ENCODE results near the gene RTEL1. TPM values are rescaled to one million over a fixed set of nuclear protein-coding genes. Genes with fewer than 3 reads are reported as not detected.

RTEL1 gene
- total and polyA plus RNA-seq, 3 experiments from 2014 or later: 5.7 to 54.5 (median 52.3) TPM

DNA sequence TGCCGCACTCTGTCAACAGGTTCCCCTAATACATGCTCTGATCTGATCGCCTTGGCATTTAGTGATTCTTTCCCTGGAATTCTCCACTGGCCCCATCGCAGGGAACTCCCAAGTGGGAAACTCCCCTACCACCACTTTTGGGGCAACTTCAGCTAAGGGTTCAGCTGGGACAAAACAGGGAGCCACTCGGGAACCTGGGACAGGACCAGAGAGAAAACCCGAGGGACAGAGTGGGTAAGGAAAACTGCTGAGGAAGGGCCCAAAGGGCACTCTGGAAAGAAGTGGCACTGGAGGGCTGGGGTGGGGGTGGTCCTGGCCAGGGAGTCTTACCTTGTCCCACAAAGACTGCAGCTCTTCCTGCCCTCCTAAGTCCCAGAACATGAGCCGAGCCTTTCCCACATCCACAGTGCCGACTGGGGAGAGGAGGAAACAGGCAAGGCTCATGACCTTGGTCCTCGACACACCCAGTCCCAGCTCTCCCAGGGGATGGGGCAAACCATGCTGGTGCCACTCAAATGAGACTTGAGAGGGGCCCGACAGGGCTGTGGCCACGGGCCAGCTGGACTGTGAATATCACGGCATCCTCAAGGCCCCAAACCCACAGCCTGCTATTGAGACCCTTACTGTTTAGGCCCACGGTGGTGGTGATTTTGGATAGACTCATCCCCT, 48.0 kb downstream of the RTEL1 start:
- peak overlapping the region; percentile 87 to 95 (median 89) for H3K4me3 Mint-ChIP-seq
- Histone ChIP-seq H3K4me1 (ENCODE audit: insufficient read depth, low read length) (peaks cover 42% of the 10 kb centered on the region), H3K9me3 (ENCODE audit: low read length) (no peaks in the 10 kb centered on the region), H3K27me3 (ENCODE audit: insufficient read depth, low read length, poor library complexity, severe bottlenecking) (no peaks in the 10 kb centered on the region), H3K27ac (ENCODE audit: low read depth, low read length) (peak overlapping the region; percentile 70), H3K4me3 (ENCODE audit: low read length) (peak overlapping the region; percentile 91), H3K36me3 (ENCODE audit: insufficient read depth, low read length) (peaks cover 22% of the 10 kb centered on the region)
- H3K27me3 Mint-ChIP-seq: no peaks in the 10 kb centered on the region
- peaks cover 29 to 52% (median 30%) of the 10 kb centered on the region in 3 donors for H3K4me1 Mint-ChIP-seq
- H3K36me3 Mint-ChIP-seq: peaks cover 8 to 63% (median 10%) of the 10 kb centered on the region in 3 donors
- ChIA-PET CTCF (interaction anchor here (0.9 to 4.3 kb wide), 12 partner anchors 9 to 268 kb away, joined by 4 to 39 read pairs (median 9); partner anchors contain the start of genes LIME1, SLC2A4RG and TPD52L2), POLR2A (interaction anchor here (1.0 to 4.2 kb wide), 4 partner anchors 31 to 195 kb away, joined by 3 to 84 read pairs (median 13); partner anchors contain the start of genes LIME1, SLC2A4RG and TPD52L2)
- DNase-seq: no peak
- peak overlapping the region; percentile 78 to 96 (median 91) for H3K27ac Mint-ChIP-seq
- H3K9me3 Mint-ChIP-seq: no peaks in the 10 kb centered on the region

DNA sequence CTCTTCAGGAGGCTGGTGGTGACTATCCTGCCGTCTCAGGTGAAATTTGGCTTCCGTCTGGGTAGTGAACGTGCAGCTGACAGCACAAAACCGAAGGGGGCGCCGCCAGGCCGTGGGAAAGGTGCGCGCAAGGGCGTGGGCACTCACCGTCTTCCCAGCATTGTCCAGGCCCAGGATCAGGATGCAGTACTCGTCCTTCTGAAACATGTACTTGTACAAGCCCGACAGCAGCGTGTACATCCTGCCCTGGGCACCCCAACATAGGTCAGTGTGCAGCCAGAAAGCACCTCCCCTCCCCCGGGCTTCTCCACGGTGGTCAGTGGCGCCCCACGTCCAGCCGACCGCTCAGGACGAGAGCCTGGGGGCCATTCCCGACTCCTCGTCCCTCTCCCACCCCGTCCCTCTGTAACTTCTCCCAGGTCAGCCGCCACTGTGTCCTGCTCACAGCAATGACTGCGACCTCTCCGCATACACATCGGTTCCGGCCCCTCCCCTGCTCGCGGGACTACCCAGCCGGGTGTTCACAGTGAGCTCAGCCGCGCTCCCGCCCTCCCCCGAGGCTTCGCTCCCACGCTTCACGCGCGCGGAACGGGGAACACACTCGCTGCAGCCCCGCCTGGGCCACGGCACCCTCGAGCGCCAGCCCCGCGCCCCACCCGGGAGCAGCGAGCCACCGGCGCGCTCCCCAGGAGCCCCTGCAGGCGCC, 48.9 kb downstream of the RTEL1 start:
- Histone ChIP-seq H3K4me3 (ENCODE audit: low read length) (peak overlapping the region; percentile 91), H3K9me3 (ENCODE audit: low read length) (no peaks in the 10 kb centered on the region), H3K36me3 (ENCODE audit: insufficient read depth, low read length) (peaks cover 23% of the 10 kb centered on the region), H3K4me1 (ENCODE audit: insufficient read depth, low read length) (peaks cover 37% of the 10 kb centered on the region), H3K27me3 (ENCODE audit: insufficient read depth, low read length, poor library complexity, severe bottlenecking) (no peaks in the 10 kb centered on the region), H3K27ac (ENCODE audit: low read depth, low read length) (peak overlapping the region; percentile 70)
- ChIA-PET CTCF (interaction anchor here (0.6 to 4.3 kb wide), 25 partner anchors 8 to 273 kb away, joined by 3 to 39 read pairs (median 6); partner anchors contain the start of genes LIME1, PTK6, SAMD10 and SLC2A4RG), POLR2A (interaction anchor here (0.6 to 4.2 kb wide), 11 partner anchors 9 to 283 kb away, joined by 3 to 84 read pairs (median 5); partner anchors contain the start of genes LIME1, PPDPF, SLC2A4RG and TPD52L2)
- peaks cover 9 to 71% (median 10%) of the 10 kb centered on the region in 3 donors for H3K36me3 Mint-ChIP-seq
- H3K9me3 Mint-ChIP-seq: no peaks in the 10 kb centered on the region
- DNase-seq: peak; percentile 40 to 74 (median 52)
- H3K4me1 Mint-ChIP-seq: peaks cover 33 to 56% (median 38%) of the 10 kb centered on the region in 3 donors
- H3K27me3 Mint-ChIP-seq: no peaks in the 10 kb centered on the region
- H3K27ac Mint-ChIP-seq: peak overlapping the region; percentile 78 to 96 (median 91)
- peak overlapping the region; percentile 87 to 95 (median 89) for H3K4me3 Mint-ChIP-seq

DNA sequence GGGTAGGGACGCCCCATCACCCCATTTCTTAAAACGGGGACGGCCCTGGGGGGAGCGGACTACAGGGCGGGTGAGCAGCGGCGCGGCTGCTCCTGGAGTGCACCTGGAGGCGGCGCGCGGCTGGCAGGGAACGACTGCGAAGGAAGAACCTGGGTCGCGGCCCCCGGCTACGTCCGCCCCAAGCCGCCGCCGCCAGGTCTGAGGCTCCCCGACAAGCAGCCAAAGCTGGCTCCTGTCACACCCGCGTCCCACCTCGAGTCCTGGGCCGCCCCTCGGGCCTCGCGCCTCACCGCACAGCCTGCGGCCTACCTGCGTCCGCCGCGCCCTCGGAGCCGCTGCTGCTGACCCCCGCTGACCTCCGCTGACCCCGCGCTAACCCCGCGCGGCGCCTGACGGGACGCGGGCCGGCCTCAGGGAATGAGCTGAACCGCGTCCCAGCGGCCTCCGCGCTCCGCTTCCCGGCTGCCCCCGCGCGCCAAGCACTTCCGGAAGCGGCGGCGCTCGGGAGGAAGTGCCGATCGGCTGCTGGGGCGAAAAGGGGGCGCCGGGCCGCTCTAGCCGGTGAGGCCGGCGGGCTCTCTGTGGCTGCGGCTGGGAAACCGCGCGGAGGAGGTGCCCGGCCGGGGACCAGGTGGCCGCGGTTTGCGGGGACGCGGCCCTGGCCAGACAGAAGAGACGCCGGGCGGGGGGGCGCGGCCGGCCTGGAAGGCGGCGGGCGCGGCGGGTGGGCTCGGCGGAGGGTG, 49.6 kb downstream of the RTEL1 start, which contains the start of the genes ARFRP1 and ZGPAT:
Gene ARFRP1 (minus strand): TSS at position 419 of the 743 bp plus-strand sequence. CDS start 885 bp downstream, outside the sequence.
Gene ZGPAT (plus strand): TSS at position 482 of the 743 bp plus-strand sequence. CDS start 542 bp downstream, outside the sequence.
- H3K36me3 ChIP-seq (ENCODE audit: insufficient read depth, low read length): peaks cover 27% of the 10 kb centered on the region
- H3K36me3 Mint-ChIP-seq: peaks cover 14 to 75% (median 14%) of the 10 kb centered on the region in 3 donors
- peak within 1 kb of the TSS; percentile 70 for H3K27ac ChIP-seq (ENCODE audit: low read depth, low read length)
- peak within 1 kb of the TSS; percentile 87 to 95 (median 89) for H3K4me3 Mint-ChIP-seq
- H3K4me1 ChIP-seq (ENCODE audit: insufficient read depth, low read length): peaks cover 37% of the 10 kb centered on the region
- POLR2A ChIA-PET: interaction anchor here (0.6 to 4.2 kb wide), 14 partner anchors 9 to 282 kb away, joined by 3 to 84 read pairs (median 4); partner anchors contain the start of genes LIME1, PPDPF, RTEL1 and SLC2A4RG
- H3K27me3 Mint-ChIP-seq: no peaks in the 10 kb centered on the region
- H3K27ac Mint-ChIP-seq: peak within 1 kb of the TSS; percentile 78 to 96 (median 91)
- H3K9me3 Mint-ChIP-seq: peaks cover 0 to 3% (median 0%) of the 10 kb centered on the region in 5 donors
- CTCF ChIA-PET: interaction anchor here (0.6 to 4.3 kb wide), 26 partner anchors 9 to 272 kb away, joined by 3 to 39 read pairs (median 6); partner anchors contain the start of genes LIME1, PTK6, SAMD10 and SLC2A4RG
- DNase-seq: peak; percentile 78 to 87 (median 85)
- H3K4me3 ChIP-seq (ENCODE audit: low read length): peak within 1 kb of the TSS; percentile 91
- no peaks in the 10 kb centered on the region for H3K27me3 ChIP-seq (ENCODE audit: insufficient read depth, low read length, poor library complexity, severe bottlenecking)
- peaks cover 37 to 59% (median 46%) of the 10 kb centered on the region in 3 donors for H3K4me1 Mint-ChIP-seq
- no peaks in the 10 kb centered on the region for H3K9me3 ChIP-seq (ENCODE audit: low read length)

DNA sequence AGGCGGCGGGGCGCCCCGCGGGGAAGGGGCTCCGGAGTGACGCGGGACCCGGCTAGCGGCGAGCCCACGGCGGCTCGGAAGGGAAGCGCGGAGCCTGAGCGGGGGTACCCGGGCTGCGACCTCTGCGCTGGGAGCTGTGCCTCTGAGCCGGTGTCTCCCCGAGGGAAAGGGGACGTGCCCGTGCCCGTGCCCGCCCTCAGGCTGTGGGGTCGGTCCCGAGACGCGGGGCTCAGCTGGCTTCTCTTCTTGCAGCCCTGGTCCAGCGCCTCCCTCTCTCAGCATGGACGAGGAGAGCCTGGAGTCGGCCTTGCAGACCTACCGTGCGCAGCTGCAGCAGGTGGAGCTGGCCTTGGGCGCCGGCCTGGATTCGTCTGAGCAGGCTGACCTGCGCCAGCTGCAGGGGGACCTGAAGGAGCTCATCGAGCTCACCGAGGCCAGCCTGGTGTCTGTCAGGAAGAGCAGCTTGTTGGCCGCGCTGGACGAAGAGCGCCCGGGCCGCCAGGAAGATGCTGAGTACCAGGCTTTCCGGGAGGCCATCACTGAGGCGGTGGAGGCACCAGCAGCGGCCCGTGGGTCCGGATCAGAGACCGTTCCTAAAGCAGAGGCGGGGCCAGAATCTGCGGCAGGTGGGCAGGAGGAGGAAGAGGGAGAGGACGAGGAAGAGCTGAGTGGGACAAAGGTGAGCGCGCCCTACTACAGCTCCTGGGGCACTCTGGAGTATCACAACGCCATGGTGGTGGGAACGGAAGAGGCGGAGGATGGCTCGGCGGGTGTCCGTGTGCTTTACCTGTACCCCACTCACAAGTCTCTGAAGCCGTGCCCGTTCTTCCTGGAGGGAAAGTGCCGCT, 50.4 kb downstream of the RTEL1 start:
- peaks cover 27% of the 10 kb centered on the region for H3K36me3 ChIP-seq (ENCODE audit: insufficient read depth, low read length)
- peaks cover 37% of the 10 kb centered on the region for H3K4me1 ChIP-seq (ENCODE audit: insufficient read depth, low read length)
- no peaks in the 10 kb centered on the region for H3K27me3 ChIP-seq (ENCODE audit: insufficient read depth, low read length, poor library complexity, severe bottlenecking)
- H3K4me3 ChIP-seq (ENCODE audit: low read length): peak overlapping the region; percentile 59
- ChIA-PET CTCF (interaction anchor here (0.8 to 4.3 kb wide), 20 partner anchors 10 to 272 kb away, joined by 3 to 39 read pairs (median 8); partner anchors contain the start of genes LIME1, PTK6, SAMD10 and SLC2A4RG), POLR2A (interaction anchor here (0.7 to 4.2 kb wide), 12 partner anchors 10 to 248 kb away, joined by 3 to 84 read pairs (median 5); partner anchors contain the start of genes LIME1, PPDPF, RTEL1 and SLC2A4RG)
- H3K9me3 Mint-ChIP-seq: peaks cover 0 to 3% (median 0%) of the 10 kb centered on the region in 5 donors
- H3K27ac Mint-ChIP-seq: peak overlapping the region; percentile 38 to 88 (median 62)
- H3K9me3 ChIP-seq (ENCODE audit: low read length): no peaks in the 10 kb centered on the region
- peaks cover 39 to 62% (median 49%) of the 10 kb centered on the region in 3 donors for H3K4me1 Mint-ChIP-seq
- H3K4me3 Mint-ChIP-seq: peak overlapping the region; percentile 71 to 93 (median 78)
- H3K27ac ChIP-seq (ENCODE audit: low read depth, low read length): peak overlapping the region; percentile 16
- H3K36me3 Mint-ChIP-seq: peaks cover 14 to 76% (median 14%) of the 10 kb centered on the region in 3 donors
- DNase-seq: peak in 1 of 5 donors; percentile 51
- H3K27me3 Mint-ChIP-seq: no peaks in the 10 kb centered on the region

- Histone ChIP-seq H3K27ac (ENCODE audit: low read depth, low read length) (no peak overlapping the region), H3K4me3 (ENCODE audit: low read length) (peak overlapping the region; percentile 59), H3K27me3 (ENCODE audit: insufficient read depth, low read length, poor library complexity, severe bottlenecking) (no peaks in the 10 kb centered on the region), H3K9me3 (ENCODE audit: low read length) (no peaks in the 10 kb centered on the region), H3K36me3 (ENCODE audit: insufficient read depth, low read length) (peaks cover 29% of the 10 kb centered on the region), H3K4me1 (ENCODE audit: insufficient read depth, low read length) (peaks cover 37% of the 10 kb centered on the region)
- H3K36me3 Mint-ChIP-seq: peaks cover 14 to 74% (median 17%) of the 10 kb centered on the region in 3 donors
- H3K27me3 Mint-ChIP-seq: no peaks in the 10 kb centered on the region
- H3K27ac Mint-ChIP-seq: peak overlapping the region in 7 of 8 donors; percentile 15 to 72 (median 40)
- POLR2A ChIA-PET: interaction anchor here (0.6 kb wide), 1 partner anchor 19 kb away, joined by 5 read pairs; no protein-coding TSS in a partner anchor
- peaks cover 39 to 62% (median 51%) of the 10 kb centered on the region in 3 donors for H3K4me1 Mint-ChIP-seq
- peak overlapping the region; percentile 71 to 93 (median 78) for H3K4me3 Mint-ChIP-seq
- DNase-seq: no peak
- peaks cover 0 to 3% (median 2%) of the 10 kb centered on the region in 5 donors for H3K9me3 Mint-ChIP-seq
- CTCF ChIA-PET: interaction anchor here (3.5 to 4.3 kb wide), 2 partner anchors 28 to 155 kb away, joined by 28 to 39 read pairs; partner anchors contain the start of genes LIME1, SLC2A4RG and TPD52L2
Measured at GRCh38 chr20:63709149-63709527, 51.0 kb downstream of the RTEL1 start.

DNA sequence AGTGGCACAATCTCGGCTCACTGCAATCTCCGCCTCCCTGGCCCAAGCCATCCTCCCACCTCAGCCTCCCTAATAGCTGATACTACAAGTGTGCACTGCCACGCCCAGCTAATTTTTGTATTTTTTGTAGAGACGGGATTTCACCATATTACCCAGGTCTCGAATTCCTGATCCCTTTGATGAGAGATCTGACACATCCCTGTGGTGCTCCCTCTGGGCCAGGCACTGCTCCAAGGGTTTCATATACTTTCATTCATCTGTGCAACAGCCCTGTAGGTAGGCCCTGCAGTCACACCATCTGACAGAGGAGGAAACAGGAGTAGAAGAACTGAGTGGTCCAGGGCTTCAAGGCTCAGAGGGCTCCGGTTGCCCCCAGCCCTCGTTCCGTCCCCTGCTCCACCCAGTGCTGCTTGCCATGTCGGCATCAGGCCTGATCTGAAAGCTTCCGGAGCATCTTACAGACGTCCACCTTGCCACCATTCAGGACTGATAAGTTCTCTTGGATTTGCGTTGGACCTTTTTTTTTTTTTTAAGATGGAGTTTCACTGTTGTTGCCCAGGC, 53.1 kb downstream of the RTEL1 start:
- H3K9me3 Mint-ChIP-seq: peaks cover 2 to 13% (median 6%) of the 10 kb centered on the region in 5 donors
- Histone ChIP-seq H3K4me1 (ENCODE audit: insufficient read depth, low read length) (peaks cover 33% of the 10 kb centered on the region), H3K4me3 (ENCODE audit: low read length) (no peak overlapping the region), H3K27me3 (ENCODE audit: insufficient read depth, low read length, poor library complexity, severe bottlenecking) (no peaks in the 10 kb centered on the region), H3K27ac (ENCODE audit: low read depth, low read length) (no peak overlapping the region), H3K36me3 (ENCODE audit: insufficient read depth, low read length) (peaks cover 18% of the 10 kb centered on the region), H3K9me3 (ENCODE audit: low read length) (no peaks in the 10 kb centered on the region)
- peak overlapping the region in 4 of 8 donors; percentile 23 to 82 (median 66) for H3K27ac Mint-ChIP-seq
- peaks cover 20 to 70% (median 33%) of the 10 kb centered on the region in 3 donors for H3K36me3 Mint-ChIP-seq
- CTCF ChIA-PET: interaction anchor here (1.1 to 3.6 kb wide), 2 partner anchors 25 to 158 kb away, joined by 3 to 10 read pairs; partner anchors contain the start of gene LIME1
- POLR2A ChIA-PET: interaction anchor here (0.5 to 0.7 kb wide), 3 partner anchors 11 to 272 kb away, joined by 4 to 8 read pairs (median 8); no protein-coding TSS in a partner anchor
- DNase-seq: no peak
- no peaks in the 10 kb centered on the region for H3K27me3 Mint-ChIP-seq
- H3K4me3 Mint-ChIP-seq: peak overlapping the region in 6 of 7 donors; percentile 41 to 84 (median 60)
- peaks cover 41 to 63% (median 61%) of the 10 kb centered on the region in 3 donors for H3K4me1 Mint-ChIP-seq

Measured in CD8-positive, alpha-beta memory T cell (primary cell).